Stimulated activated CD4-positive, alpha-beta T cell treated with anti-CD3 and anti-CD28 coated beads, Interleukin-15, amount 100 ng/mL, for 24 hours (primary cell): Measurements from ENCODE around the gene CSF3R.
"Not testable (repeated sequence)": the region's sequence is repeated elsewhere in the genome, so short reads cannot be mapped to it uniquely, and the experiment has no call there.

ENCODE experiments used
- DNase-seq: peaks from one replicate; pipeline ENCODE4 v3.0.0-alpha.2; 2020

Gene CSF3R

GRCh38 chr1:36481091-36481490, 1.6 kb downstream of the CSF3R start:
- DNase-seq = no peak

GRCh38 chr1:36480161-36480560, 2.6 kb downstream of the CSF3R start:
- no peak for DNase-seq

- DNase-seq = no peak
Observed at GRCh38 chr1:36479505-36480051, 3.1 kb downstream of the CSF3R start.

GRCh38 chr1:36477615-36478014, 5.1 kb downstream of the CSF3R start:
- DNase-seq = not testable (repeated sequence)

GRCh38 chr1:36476945-36477344, 5.8 kb downstream of the CSF3R start:
- DNase-seq = no peak

- no peak for DNase-seq
Observed at GRCh38 chr1:36475910-36476604, 6.7 kb downstream of the CSF3R start.

GRCh38 chr1:36475341-36475740, 7.4 kb downstream of the CSF3R start:
- DNase-seq = no peak

- DNase-seq = no peak
Observed at GRCh38 chr1:36472656-36473055, 10.1 kb downstream of the CSF3R start.

- DNase-seq = no peak
Observed at GRCh38 chr1:36471830-36472641, 10.7 kb downstream of the CSF3R start.

- no peak for DNase-seq
Observed at GRCh38 chr1:36469163-36469562, 13.6 kb downstream of the CSF3R start.

- no peak for DNase-seq
Observed at GRCh38 chr1:36467700-36468455, 14.8 kb downstream of the CSF3R start.

- no peak for DNase-seq
Observed at GRCh38 chr1:36467027-36467410, 15.7 kb downstream of the CSF3R start.

- DNase-seq = no peak
Observed at GRCh38 chr1:36466370-36467026, 16.2 kb downstream of the CSF3R start.

GRCh38 chr1:36465731-36466369, 16.9 kb downstream of the CSF3R start:
- DNase-seq = no peak

GRCh38 chr1:36464605-36465393, 17.9 kb downstream of the CSF3R start:
- DNase-seq = no peak

- peak; percentile 98 for DNase-seq
Observed at GRCh38 chr1:36463803-36464604, 18.7 kb downstream of the CSF3R start, which contains the start of gene MRPS15. Gene MRPS15, minus strand, starts transcription at chr1:36464384. Its CDS starts 109 bp downstream, at chr1:36464275.

GRCh38 chr1:36463463-36463802, 19.3 kb downstream of the CSF3R start:
- DNase-seq = no peak

GRCh38 chr1:36458910-36459309, 23.8 kb downstream of the CSF3R start:
- peak; percentile 77 for DNase-seq

- DNase-seq = no peak
Observed at GRCh38 chr1:36457691-36458090, 25.0 kb downstream of the CSF3R start.

- DNase-seq = no peak
Observed at GRCh38 chr1:36456391-36456928, 26.3 kb downstream of the CSF3R start.
